Suprapubic skin (tissue), 4 donors: ENCODE results near the gene OR14J1.
"Not testable (repeated sequence)": the region's sequence is repeated elsewhere in the genome, so short reads cannot be mapped to it uniquely, and the experiment has no call there.

ENCODE experiments used
- CTCF ChIP-seq, 2 donors: fragments of 200-600 bp in 1 of 2; fragments of 450-650 bp in 1 of 2; sonication (generic) in 1 of 2; IDR thresholded peaks; one replicate each; pipeline ENCODE4 v1.5.1; 2016 to 2019; ENCODE audit warnings: antibody characterized with exemption in 2 of 2, mild to moderate bottlenecking in 1 of 2, moderate library complexity in 1 of 2
- EP300 ChIP-seq: sonication (generic); formaldehyde crosslinking; IDR thresholded peaks from one replicate; pipeline ENCODE4 v1.6.1; 2017; ENCODE audit warnings: antibody characterized with exemption
- POLR2AphosphoS5 ChIP-seq, 3 donors: sonication (generic); formaldehyde crosslinking; IDR thresholded peaks; one replicate each; pipeline ENCODE4 v1.6.1; 2017; ENCODE audit warnings: antibody characterized with exemption in 3 of 3

- TF ChIP-seq EP300; POLR2AphosphoS5 (IDR thresholded peaks at IDR 0.05); CTCF (IDR thresholded peaks at IDR 0.05): not testable (repeated sequence)
These were observed 47.8 kb downstream of the OR14J1 start for GRCh38 chr6:29349348-29349747.
